Endothelial cell of umbilical vein (primary cell): ENCODE results near the gene ARHGEF37. TPM values are rescaled to one million over a fixed set of nuclear protein-coding genes. Genes with fewer than 3 reads are reported as not detected.

ENCODE experiments used
- BruUV-seq: library from RNA; stranded (reverse); fragments of 400-500 nt; replicated peaks from 2 replicates; lab custom pipeline; 2021; lab: Mats Ljungman, UMichigan
- CTCF ChIA-PET: fragments of 300-600, 350-600 bp; sonication (Branson Sonifier 250); formaldehyde crosslinking; loops from one replicate; lab custom pipeline; 2021; ENCODE audit warnings: antibody characterized with exemption, inconsistent platforms; lab: Charles Lee
- POLR2A ChIA-PET: fragments of 300-600, 350-600 bp; sonication (Branson Sonifier 250); formaldehyde crosslinking; loops from one replicate; lab custom pipeline; 2021; ENCODE audit warnings: antibody characterized with exemption, inconsistent platforms; lab: Charles Lee
- DNase-seq: peaks from one replicate; pipeline ENCODE4 v3.0.0-alpha.2; 2011; ENCODE audit warnings: low read depth, low spot score
- FAIRE-seq: peaks from 2 replicates; lab custom pipeline; 2011; peaks lifted over from hg19 to GRCh38; lab: Jason Lieb, UNC
- H2AFZ ChIP-seq: 2 replicates; pipeline ENCODE4 v1.6.0; 2012; ENCODE audit warnings: low read depth, low read length, control low read depth, inconsistent platforms
- H3K27ac ChIP-seq: 2 replicates; pipeline ENCODE4 v1.5.1; 2011; ENCODE audit warnings: low read depth, mild to moderate bottlenecking, control low read depth, low read length, moderate library complexity; ENCODE audit not compliant: insufficient read depth
- H3K27me3 ChIP-seq, 2 experiments: 2 replicates each; pipeline versions ENCODE4 v1.6.0 to v1.6.1; 2011; ENCODE audit warnings: low read length in 2 of 2, mixed read lengths in 1 of 2; ENCODE audit not compliant: control insufficient read depth in 2 of 2, insufficient read depth in 2 of 2
- H3K36me3 ChIP-seq, 2 experiments: 2 replicates in 1 of 2; 3 replicates in 1 of 2; pipeline ENCODE4 v1.5.1; 2011; ENCODE audit warnings: low read length in 2 of 2, mild to moderate bottlenecking in 1 of 2, moderate library complexity in 1 of 2; ENCODE audit not compliant: control insufficient read depth in 2 of 2, insufficient read depth in 2 of 2; ENCODE audit errors: extremely low read depth in 1 of 2
- H3K4me1 ChIP-seq: 3 replicates; pipeline ENCODE4 v1.5.1; 2011; ENCODE audit warnings: mild to moderate bottlenecking, low read length; ENCODE audit not compliant: control insufficient read depth, insufficient read depth; ENCODE audit errors: extremely low read depth
- H3K4me2 ChIP-seq: 2 replicates; pipeline ENCODE4 v1.6.1; 2011; ENCODE audit warnings: low read length, control low read depth, mixed read lengths; ENCODE audit not compliant: insufficient read depth
- H3K4me3 ChIP-seq, 3 experiments: fragments of 200-600 bp in 1 of 3; sonication (generic), shearing (Covaris generic) in 1 of 3; replicated peaks in 1 of 3; 2 replicates each; pipeline ENCODE4 v1.5.1; 2011 to 2016; ENCODE audit warnings: control low read depth in 3 of 3, low read length in 3 of 3, mild to moderate bottlenecking in 2 of 3, inconsistent platforms in 1 of 3, low read depth in 1 of 3, moderate library complexity in 1 of 3; ENCODE audit not compliant: insufficient read depth in 1 of 3
- H3K79me2 ChIP-seq: 2 replicates; pipeline ENCODE4 v1.6.0; 2012; ENCODE audit warnings: low read length, inconsistent platforms; ENCODE audit not compliant: control insufficient read depth, insufficient read depth
- H3K9ac ChIP-seq: replicated peaks from 2 replicates; pipeline ENCODE3; 2011; ENCODE audit warnings: low read length, control low read depth; ENCODE audit not compliant: insufficient read depth; ENCODE audit errors: extremely low read depth
- H3K9me1 ChIP-seq: replicated peaks from 3 replicates; pipeline ENCODE4 v1.6.0; 2011; ENCODE audit warnings: mild to moderate bottlenecking, low read length; ENCODE audit not compliant: control insufficient read depth, insufficient read depth; ENCODE audit errors: extremely low read depth
- H3K9me3 ChIP-seq: replicated peaks from 2 replicates; pipeline ENCODE4 v1.5.1; 2012; ENCODE audit warnings: low read length, inconsistent platforms; ENCODE audit not compliant: control insufficient read depth, insufficient read depth
- H4K20me1 ChIP-seq: replicated peaks from 2 replicates; pipeline ENCODE3; 2011; ENCODE audit warnings: mild to moderate bottlenecking, low read length; ENCODE audit not compliant: control insufficient read depth, insufficient read depth; ENCODE audit errors: extremely low read depth
- CTCF ChIP-seq, 2 donors: IDR thresholded peaks; 1 replicate in 1 of 2; 2 replicates in 1 of 2; pipeline ENCODE4 v1.5.1; 2011; ENCODE audit warnings: low read length in 2 of 2, mild to moderate bottlenecking in 2 of 2, moderate library complexity in 2 of 2, control low read depth in 1 of 2, inconsistent platforms in 1 of 2, low read depth in 1 of 2; ENCODE audit not compliant: insufficient read depth in 1 of 2; ENCODE audit errors: extremely low read depth in 1 of 2
- EZH2 ChIP-seq: IDR thresholded peaks from 2 replicates; pipeline ENCODE4 v1.6.1; 2012; ENCODE audit warnings: borderline replicate concordance, low read depth, mild to moderate bottlenecking, moderate library complexity, low read length, inconsistent platforms; ENCODE audit not compliant: severe bottlenecking
- FOS ChIP-seq: IDR thresholded peaks from 2 replicates; pipeline ENCODE4 v1.6.1; 2011; ENCODE audit warnings: mild to moderate bottlenecking, low read length, moderate library complexity, borderline replicate concordance; ENCODE audit not compliant: insufficient read depth
- GATA2 ChIP-seq: IDR thresholded peaks from 2 replicates; pipeline ENCODE4 v1.7.0; 2011; ENCODE audit warnings: low read depth, mild to moderate bottlenecking, moderate library complexity, mixed read lengths, low read length; ENCODE audit not compliant: insufficient read length, insufficient read depth
- JUN ChIP-seq: IDR thresholded peaks from 2 replicates; pipeline ENCODE4 v1.6.1; 2011; ENCODE audit warnings: borderline replicate concordance, low read depth; ENCODE audit not compliant: insufficient read length, insufficient read depth
- MYC ChIP-seq: IDR thresholded peaks from one replicate; pipeline ENCODE4 v1.6.1; 2011; ENCODE audit warnings: mild to moderate bottlenecking, low read depth, low read length
- POLR2A ChIP-seq: IDR thresholded peaks from 2 replicates; pipeline ENCODE4 v1.6.1; 2012; ENCODE audit warnings: low read depth, mild to moderate bottlenecking, control low read depth, low read length
- POLR2AphosphoS5 ChIP-seq: IDR thresholded peaks from 2 replicates; pipeline ENCODE4 v1.6.1; 2012; ENCODE audit warnings: low read depth, mild to moderate bottlenecking, control low read depth, low read length, moderate library complexity; ENCODE audit not compliant: insufficient read depth
- dilution Hi-C: fragments of 300-500 bp; cut with MboI; formaldehyde crosslinking; loops from one replicate; pipeline ENCODE4 v1.15.0; 2019; ENCODE audit warnings: low sequenced_read_pairs; ENCODE audit not compliant: extremely low pct_ligation_motif_present
- intact Hi-C: fragments of 100-400 bp; cut with micrococcal nuclease; formaldehyde crosslinking; loops from one replicate; pipeline ENCODE4 v1.10.0; 2022
- polyA plus RNA-seq, 4 experiments: library from polyadenylated mRNA; depleted of rRNA in 3 of 4; stranded (reverse) in 3 of 4; unstranded in 1 of 4; fragments of >200 nt; gene quantifications; 2 replicates each; pipeline versions ENCODE4 v1.2.1 to v1.2.3, GENCODE V29; 2011 to 2012; ENCODE audit warnings: missing spikeins in 1 of 4
- total RNA-seq: library from RNA; stranded (reverse); gene quantifications from 2 replicates; pipeline ENCODE4 v1.2.3, GENCODE V29; 2021
- TF ChIP-seq, protein P1 (sequence below): IDR thresholded peaks from 2 replicates; pipeline ENCODE4 v1.6.1; 2011; ENCODE audit not compliant: insufficient read depth, insufficient read length

ARHGEF37 gene
- total and polyA plus RNA-seq, 2 donors (not counting 3 experiments of a cell fraction or from before 2014, with no cell fraction given) = 4.9 to 7.0 TPM

- Histone ChIP-seq H3K27ac (no peak overlapping the region), H4K20me1 (peaks cover 9% of the 10 kb centered on the region)
- dilution Hi-C loops = no loop called here
Measured at GRCh38 chr5:149546974-149547373, 34.3 kb upstream of the ARHGEF37 start.

More at GRCh38 chr5:149546974-149547373, 34.3 kb upstream of the ARHGEF37 start:
- intact Hi-C loops = no loop called here
- FAIRE-seq = no peak
- H3K79me2 ChIP-seq = peaks cover 89% of the 10 kb centered on the region
- H3K4me2 ChIP-seq = peak overlapping the region; percentile 36
- peak overlapping the region in 1 of 3 experiments; percentile 0 for H3K4me3 ChIP-seq
- TF ChIP-seq JUN (no peak), CTCF (IDR thresholded peaks at IDR 0.05; ENCODE audit: extremely low read depth in 1 of 2, insufficient read depth in 1 of 2, low read depth in 1 of 2, low read length in 2 of 2) (no peak), POLR2A (no peak), GATA2 (no peak), EZH2 (no peak), FOS (no peak), POLR2AphosphoS5 (no peak), MYC (no peak)
- TF ChIP-seq, protein P1, sequence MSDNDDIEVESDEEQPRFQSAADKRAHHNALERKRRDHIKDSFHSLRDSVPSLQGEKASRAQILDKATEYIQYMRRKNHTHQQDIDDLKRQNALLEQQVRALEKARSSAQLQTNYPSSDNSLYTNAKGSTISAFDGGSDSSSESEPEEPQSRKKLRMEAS = no peak
- ChIA-PET CTCF (interaction anchor here (0.9 to 1.8 kb wide), 4 partner anchors 10 to 32 kb away, joined by 3 to 4 read pairs (median 3); no protein-coding TSS in a partner anchor), POLR2A (no interaction called here)
- peak overlapping the region; percentile 12 for H3K9ac ChIP-seq
- no peak for DNase-seq
- no peak overlapping the region for H2AFZ ChIP-seq
- peaks cover 56% of the 10 kb centered on the region for H3K4me1 ChIP-seq
- H3K9me3 ChIP-seq = no peaks in the 10 kb centered on the region
- H3K27me3 ChIP-seq = no peaks in the 10 kb centered on the region
- no TSS peak for BruUV-seq
- H3K9me1 ChIP-seq = no peaks in the 10 kb centered on the region
- peaks cover 8 to 17% of the 10 kb centered on the region in 2 experiments for H3K36me3 ChIP-seq
